ENCODE results near the gene ADCY5.

DNA sequence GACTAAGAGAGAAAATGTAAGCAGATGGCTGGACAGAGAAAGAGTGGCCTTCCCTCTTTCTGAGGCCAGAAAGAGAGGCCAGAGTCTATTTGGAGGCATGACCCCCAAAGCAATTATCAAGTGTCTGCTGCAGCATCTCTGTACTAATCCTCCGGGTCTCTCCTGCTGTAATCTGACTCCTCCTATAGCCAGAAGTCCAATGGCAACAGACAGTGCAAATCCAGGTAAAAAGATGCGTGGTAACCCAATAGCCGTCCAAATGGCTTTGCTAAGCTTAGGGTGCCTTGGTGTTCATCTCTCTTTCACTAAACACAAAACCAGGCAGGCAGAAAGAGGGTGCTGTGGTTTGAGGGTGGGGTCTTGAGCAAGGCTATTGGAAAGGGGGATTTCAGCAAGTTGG is 91.6 kb downstream of the ADCY5 start:
- TF ChIP-seq CTCF (IDR thresholded peaks at IDR 0.05) (no peak), POLR2AphosphoS5 (IDR thresholded peaks at IDR 0.05; ENCODE audit: low read depth, low read length) (no peak), TCF7L2 (IDR thresholded peaks at IDR 0.05; ENCODE audit: low read depth, low read length) (no peak)
- TF ChIP-seq, protein P1, sequence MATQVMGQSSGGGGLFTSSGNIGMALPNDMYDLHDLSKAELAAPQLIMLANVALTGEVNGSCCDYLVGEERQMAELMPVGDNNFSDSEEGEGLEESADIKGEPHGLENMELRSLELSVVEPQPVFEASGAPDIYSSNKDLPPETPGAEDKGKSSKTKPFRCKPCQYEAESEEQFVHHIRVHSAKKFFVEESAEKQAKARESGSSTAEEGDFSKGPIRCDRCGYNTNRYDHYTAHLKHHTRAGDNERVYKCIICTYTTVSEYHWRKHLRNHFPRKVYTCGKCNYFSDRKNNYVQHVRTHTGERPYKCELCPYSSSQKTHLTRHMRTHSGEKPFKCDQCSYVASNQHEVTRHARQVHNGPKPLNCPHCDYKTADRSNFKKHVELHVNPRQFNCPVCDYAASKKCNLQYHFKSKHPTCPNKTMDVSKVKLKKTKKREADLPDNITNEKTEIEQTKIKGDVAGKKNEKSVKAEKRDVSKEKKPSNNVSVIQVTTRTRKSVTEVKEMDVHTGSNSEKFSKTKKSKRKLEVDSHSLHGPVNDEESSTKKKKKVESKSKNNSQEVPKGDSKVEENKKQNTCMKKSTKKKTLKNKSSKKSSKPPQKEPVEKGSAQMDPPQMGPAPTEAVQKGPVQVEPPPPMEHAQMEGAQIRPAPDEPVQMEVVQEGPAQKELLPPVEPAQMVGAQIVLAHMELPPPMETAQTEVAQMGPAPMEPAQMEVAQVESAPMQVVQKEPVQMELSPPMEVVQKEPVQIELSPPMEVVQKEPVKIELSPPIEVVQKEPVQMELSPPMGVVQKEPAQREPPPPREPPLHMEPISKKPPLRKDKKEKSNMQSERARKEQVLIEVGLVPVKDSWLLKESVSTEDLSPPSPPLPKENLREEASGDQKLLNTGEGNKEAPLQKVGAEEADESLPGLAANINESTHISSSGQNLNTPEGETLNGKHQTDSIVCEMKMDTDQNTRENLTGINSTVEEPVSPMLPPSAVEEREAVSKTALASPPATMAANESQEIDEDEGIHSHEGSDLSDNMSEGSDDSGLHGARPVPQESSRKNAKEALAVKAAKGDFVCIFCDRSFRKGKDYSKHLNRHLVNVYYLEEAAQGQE (IDR thresholded peaks at IDR 0.05; ENCODE audit: insufficient read depth in 1 of 2, low read depth in 2 of 2, low read length in 1 of 2) = no peak

Measured in Panc1 (cell line).